NCI-H774 (cell line): ENCODE measurements around the gene MYO1D.
"Not testable (repeated sequence)": the region's sequence is repeated elsewhere in the genome, so short reads cannot be mapped to it uniquely, and the experiment has no call there.

Source experiments
- DNase-seq: peaks from one replicate; lab custom pipeline; 2025; lab: John Stamatoyannopoulos, UW

Gene MYO1D

GRCh38 chr17:32673964-32674363 is 203.0 kb downstream of the MYO1D start:
- DNase-seq: no peak

DNA sequence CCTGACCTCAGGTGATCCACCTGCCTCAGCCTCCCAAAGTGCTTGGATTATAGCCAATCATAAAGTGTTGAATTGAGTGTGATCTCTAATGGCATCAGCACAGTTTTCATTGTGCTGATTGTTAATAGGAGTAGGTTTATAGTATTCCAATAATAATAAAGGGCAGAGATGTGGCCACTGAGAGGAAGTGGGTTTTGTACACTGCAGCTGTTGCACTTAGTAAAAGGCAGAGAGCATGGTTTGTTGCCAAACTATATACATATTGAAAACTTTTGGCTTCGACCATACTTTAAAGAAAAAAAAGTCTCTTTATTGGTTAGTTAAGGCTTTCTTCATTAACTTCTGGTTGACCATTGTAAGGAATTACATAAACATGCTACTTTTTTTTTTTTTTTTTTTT is 204.2 kb downstream of the MYO1D start:
- peak; percentile 20 for DNase-seq

DNA sequence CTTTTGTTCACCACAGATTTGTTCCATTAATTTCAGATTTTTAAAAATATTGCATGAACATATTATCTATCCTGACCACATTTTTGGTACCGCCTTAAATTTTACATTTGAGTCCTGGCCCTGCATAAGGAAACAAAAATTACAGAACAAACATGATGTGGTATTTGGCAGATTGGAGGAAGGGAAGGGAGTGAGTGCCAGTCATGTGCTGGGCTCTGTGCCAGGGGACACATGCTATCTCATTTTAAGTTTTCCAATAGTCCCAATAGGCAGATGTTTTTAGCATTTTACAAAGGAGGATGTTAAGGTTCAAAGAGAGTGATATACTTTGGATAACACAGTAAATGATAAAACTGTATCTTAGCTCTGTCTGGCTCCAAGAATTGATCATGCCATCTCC is 205.0 kb downstream of the MYO1D start:
- no peak for DNase-seq

GRCh38 chr17:32664936-32665583 is 211.9 kb downstream of the MYO1D start:
- no peak for DNase-seq

GRCh38 chr17:32660496-32660985 is 216.4 kb downstream of the MYO1D start:
- DNase-seq: no peak

- DNase-seq: peak; percentile 76
Measured at GRCh38 chr17:32659419-32659842, 217.5 kb downstream of the MYO1D start.

DNA sequence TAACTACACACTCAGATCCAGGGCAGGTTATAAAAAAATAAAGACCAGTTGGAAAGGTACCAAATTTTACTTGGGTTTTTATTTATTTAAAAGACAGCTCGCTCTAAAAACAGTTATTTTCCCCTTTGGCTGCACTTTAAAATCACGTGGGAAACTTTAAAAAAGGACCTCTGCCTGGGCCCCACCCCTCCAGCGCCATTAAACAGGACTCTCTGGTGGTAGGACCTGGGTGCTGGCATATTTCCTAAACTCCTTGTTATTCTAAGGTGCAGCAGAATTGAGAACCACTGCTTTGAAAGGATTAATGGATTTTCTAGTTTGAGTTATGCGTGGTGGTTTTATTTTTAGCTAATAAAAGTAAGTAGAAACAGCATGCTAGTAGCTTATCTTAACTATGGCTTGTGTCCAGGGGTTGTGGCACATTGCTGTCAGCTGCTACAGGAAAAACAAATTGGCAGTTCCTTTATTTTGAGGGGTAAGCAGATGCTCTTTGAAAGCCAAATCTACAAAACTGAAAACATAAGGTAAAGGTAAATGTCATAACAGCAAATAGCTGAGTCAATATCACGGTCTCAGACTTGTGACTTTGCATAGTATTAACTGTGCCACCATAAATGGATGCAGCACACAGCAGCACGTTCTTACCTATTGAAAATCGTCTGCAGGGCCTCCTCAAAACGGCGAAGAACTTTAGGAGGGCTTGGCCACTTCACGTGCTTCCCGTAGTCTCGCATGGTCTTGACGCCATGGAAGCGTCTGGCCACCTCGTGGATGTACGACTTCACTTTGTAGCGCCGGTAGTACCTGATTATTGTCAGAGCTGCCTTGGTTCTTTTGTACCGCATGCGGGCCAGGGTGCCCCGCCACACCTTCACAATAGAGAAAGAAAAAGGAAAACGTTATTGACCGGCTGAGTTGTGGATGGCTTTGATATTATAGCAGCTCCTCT is 218.2 kb downstream of the MYO1D start:
- DNase-seq: peak; percentile 60

- no peak for DNase-seq
Measured at GRCh38 chr17:32656886-32657285, 220.0 kb downstream of the MYO1D start.

DNA sequence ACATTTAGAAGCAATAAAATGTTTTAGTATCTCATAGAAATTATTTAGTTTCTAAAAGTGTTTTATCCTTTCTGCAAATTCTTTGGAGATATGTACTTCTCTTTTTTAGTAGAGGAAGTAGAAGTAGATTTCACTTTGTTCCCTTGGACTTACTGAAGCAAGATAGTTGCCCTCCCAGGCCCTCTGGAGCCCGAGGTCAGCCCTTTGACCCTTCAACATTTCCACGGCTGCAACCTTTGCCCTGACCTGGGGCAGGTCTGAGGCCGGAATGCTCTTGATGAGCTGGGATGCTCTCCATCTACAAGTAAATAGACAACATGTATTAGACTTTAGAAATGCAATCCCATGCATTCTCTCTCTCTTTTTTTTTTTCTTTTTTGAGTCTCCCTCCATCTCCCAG is 222.6 kb downstream of the MYO1D start:
- DNase-seq: no peak

DNA sequence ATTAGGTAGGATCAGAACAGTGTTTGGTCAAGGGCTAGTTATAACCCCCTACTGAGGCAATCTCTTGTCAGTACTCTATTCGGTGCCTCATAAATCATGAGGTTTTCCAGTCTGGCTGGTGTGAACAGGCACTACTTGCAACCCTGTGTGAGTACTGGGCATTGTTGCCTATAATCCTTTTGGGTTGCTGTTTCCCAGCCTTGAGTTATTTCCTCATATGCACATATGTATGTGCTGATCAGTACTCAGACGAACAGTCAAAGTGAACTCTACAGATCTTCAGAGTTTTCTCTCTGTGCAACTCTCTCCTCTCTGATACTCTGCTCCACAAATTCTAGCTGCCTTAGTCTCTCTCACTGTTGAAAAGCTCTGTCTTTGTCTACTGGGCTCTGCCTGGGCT is 225.8 kb downstream of the MYO1D start:
- DNase-seq: no peak

- DNase-seq: no peak
Measured at GRCh38 chr17:32648450-32648849, 228.5 kb downstream of the MYO1D start.

GRCh38 chr17:32646941-32647340 is 230.0 kb downstream of the MYO1D start:
- no peak for DNase-seq

DNA sequence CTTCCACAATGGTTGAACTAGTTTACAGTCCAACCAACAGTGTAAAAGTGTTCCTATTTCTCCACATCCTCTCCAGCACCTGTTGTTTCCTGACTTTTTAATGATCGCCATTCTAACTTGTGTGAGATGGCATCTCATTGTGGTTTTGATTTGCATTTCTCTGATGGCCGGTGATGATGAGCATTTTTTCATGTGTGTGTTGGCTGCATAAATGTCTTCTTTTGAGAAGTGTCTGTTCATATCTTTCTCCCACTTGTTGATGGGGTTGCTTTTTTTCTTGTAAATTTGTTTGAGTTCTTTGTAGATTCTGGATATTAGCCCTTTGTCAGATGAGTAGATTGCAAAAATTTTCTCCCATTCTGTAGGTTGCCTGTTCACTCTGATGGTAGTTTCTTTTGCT is 235.4 kb downstream of the MYO1D start:
- DNase-seq: not testable (repeated sequence)

- DNase-seq: no peak
Measured at GRCh38 chr17:32636598-32637218, 240.2 kb downstream of the MYO1D start.

GRCh38 chr17:32634167-32634566 is 242.8 kb downstream of the MYO1D start:
- no peak for DNase-seq

- no peak for DNase-seq
Measured at GRCh38 chr17:32631341-32632096, 245.4 kb downstream of the MYO1D start.

DNA sequence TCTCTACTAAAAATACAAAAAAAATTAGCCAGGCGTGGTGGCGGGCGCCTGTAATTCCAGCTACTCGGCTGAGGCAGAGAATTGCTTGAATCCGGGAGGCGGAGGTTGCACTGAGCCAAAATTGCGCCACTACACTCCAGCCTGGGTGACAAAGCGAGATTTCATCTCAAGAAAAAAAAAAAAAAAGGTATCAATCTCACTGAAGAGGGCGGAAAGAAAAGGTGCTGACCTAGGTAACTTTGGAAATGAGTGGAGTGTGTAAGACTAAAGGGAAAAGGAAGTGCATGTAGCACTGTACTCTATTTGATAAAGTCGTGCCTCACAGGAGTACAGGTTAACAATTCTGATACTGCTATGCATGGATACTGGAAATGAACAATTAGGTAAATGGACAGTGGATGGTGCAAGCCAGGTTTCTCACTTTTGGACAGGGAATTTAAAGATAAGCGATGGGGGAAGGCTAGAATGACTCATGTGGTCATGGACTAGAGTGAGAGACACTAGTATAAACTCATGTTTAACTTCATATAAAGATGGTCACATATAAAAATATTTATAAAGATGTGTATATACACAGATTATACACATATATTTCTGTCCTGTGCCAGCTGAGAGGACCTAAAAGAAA is 247.2 kb downstream of the MYO1D start:
- no peak for DNase-seq

- peak; percentile 56 for DNase-seq
Measured at GRCh38 chr17:32628271-32629044, 248.5 kb downstream of the MYO1D start.

GRCh38 chr17:32627239-32627996 is 249.5 kb downstream of the MYO1D start:
- DNase-seq: peak; percentile 98

- DNase-seq: peak; percentile 64
Measured at GRCh38 chr17:32626379-32626791, 250.5 kb downstream of the MYO1D start.
